ENCODE results near the gene BAMBI.

GRCh38 chr10:28674782-28675181, 2.5 kb upstream of the BAMBI start:
- TF ChIP-seq, protein P1, sequence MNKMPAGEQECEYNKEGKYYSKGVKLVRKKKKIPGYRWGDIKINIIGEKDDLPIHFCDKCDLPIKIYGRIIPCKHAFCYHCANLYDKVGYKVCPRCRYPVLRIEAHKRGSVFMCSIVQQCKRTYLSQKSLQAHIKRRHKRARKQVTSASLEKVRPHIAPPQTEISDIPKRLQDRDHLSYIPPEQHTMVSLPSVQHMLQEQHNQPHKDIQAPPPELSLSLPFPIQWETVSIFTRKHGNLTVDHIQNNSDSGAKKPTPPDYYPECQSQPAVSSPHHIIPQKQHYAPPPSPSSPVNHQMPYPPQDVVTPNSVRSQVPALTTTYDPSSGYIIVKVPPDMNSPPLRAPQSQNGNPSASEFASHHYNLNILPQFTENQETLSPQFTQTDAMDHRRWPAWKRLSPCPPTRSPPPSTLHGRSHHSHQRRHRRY (tag by site-specific recombination; IDR thresholded peaks at IDR 0.05), result no peak
- TF ChIP-seq ZNF140 (tag by site-specific recombination; IDR thresholded peaks at IDR 0.05), result no peak
- TF ChIP-seq BCL11A (tag by site-specific recombination; IDR thresholded peaks at IDR 0.05; ENCODE audit: low read depth), result no peak
- no peak for TF ChIP-seq ZNF423 (tag by site-specific recombination; IDR thresholded peaks at IDR 0.05)
- TF ChIP-seq YY1 (tag by site-specific recombination; IDR thresholded peaks at IDR 0.05), result no peak
- no peak for TF ChIP-seq ZBTB21 (tag by site-specific recombination; IDR thresholded peaks at IDR 0.05)
- no peak for TF ChIP-seq REPIN1 (tag by site-specific recombination; IDR thresholded peaks at IDR 0.05; ENCODE audit: low read depth)
- no peak for TF ChIP-seq OVOL3 (tag by site-specific recombination; IDR thresholded peaks at IDR 0.05)
- no peak for TF ChIP-seq CTCF (tag by site-specific recombination; IDR thresholded peaks at IDR 0.05)
- no peak for TF ChIP-seq ZNF549 (tag by site-specific recombination; IDR thresholded peaks at IDR 0.05)
- TF ChIP-seq REST (tag by site-specific recombination; IDR thresholded peaks at IDR 0.05), result no peak
- TF ChIP-seq ZNF350 (tag by site-specific recombination; IDR thresholded peaks at IDR 0.05), result no peak
